ENCODE results near the gene TSPAN5.
A peak's percentile ranks its signal among the peaks of the same experiment; 100 is the strongest.

Gene TSPAN5

DNA sequence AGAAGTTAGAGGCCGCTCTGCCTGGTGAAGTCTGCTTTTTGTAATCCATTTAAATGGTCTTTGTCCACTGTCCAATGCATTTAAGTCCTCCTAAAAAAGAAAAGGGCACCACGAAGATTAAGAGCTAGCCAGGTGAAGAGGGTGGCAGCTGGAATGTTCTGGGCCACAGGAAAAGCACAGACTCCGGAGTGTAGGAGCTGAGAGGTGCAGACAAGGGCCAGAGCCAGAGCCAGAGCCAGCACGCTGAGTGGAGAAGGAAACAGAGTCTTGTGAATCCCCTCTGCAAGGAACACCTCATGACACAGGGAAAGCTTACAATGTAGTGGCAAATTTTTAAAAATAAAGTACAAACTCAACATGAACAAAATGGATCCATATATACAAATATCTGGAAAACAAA is 83.6 kb downstream of the TSPAN5 start:
- Histone ChIP-seq H3K4me1 (ENCODE audit: insufficient read depth, low read length) (peaks cover 29% of the 10 kb centered on the region), H3K9me3 (ENCODE audit: low read length) (no peaks in the 10 kb centered on the region), H3K4me3 (ENCODE audit: low read depth in 1 of 2, low read length in 2 of 2) (no peak overlapping the region), H3K27ac (ENCODE audit: low read depth, low read length) (peak overlapping the region; percentile 57), H3K27me3 (ENCODE audit: control insufficient read depth in 1 of 2, insufficient read depth in 2 of 2, low read length in 2 of 2) (no peaks in the 10 kb centered on the region), H3K36me3 (ENCODE audit: insufficient read depth, low read length) (no peaks in the 10 kb centered on the region), H3K9ac (ENCODE audit: low read length) (no peak overlapping the region)

DNA sequence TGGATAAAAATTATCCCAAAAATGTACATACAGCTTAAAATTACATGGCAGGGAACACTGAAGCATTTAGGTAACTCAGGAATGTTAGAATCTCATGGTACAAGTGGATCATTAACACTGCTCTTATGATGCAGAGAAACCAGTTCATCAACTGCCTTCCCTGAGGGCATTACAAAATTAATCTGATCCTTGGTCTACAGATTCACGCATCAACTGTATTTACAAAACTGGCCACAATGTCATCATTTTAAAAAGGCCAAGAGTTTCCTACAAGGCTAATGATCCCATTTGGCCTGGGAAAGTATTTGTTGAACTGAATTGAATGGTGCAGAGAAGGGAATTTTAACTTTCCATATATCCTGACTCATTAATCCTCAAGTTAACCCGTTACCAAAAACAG is 84.6 kb downstream of the TSPAN5 start:
- peak overlapping the region; percentile 57 for H3K27ac ChIP-seq (ENCODE audit: low read depth, low read length)
- H3K4me1 ChIP-seq (ENCODE audit: insufficient read depth, low read length): peaks cover 35% of the 10 kb centered on the region
- no peak overlapping the region for H3K9ac ChIP-seq (ENCODE audit: low read length)

DNA sequence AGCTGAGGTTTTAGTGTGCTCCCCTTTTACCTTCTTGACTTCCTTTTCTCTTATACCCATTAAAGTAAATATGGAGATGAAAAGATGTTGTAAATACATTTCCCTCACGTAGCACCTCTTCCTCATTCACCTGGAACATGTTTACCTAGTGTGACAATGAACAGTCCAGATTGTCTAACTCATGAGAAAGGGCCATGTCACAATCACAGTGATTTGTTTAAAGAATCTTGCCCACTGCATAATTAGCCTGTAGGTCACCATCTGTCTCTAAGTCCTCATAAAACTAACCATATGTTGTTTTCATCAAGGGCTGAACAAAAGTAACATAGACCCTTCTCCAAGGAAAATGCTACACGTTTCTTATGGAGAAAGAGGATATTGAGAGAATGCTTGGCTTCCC is 85.7 kb downstream of the TSPAN5 start:
- Histone ChIP-seq H3K9me3 (ENCODE audit: low read length) (no peaks in the 10 kb centered on the region), H3K27me3 (ENCODE audit: control insufficient read depth in 1 of 2, insufficient read depth in 2 of 2, low read length in 2 of 2) (no peaks in the 10 kb centered on the region), H3K4me3 (ENCODE audit: low read depth in 1 of 2, low read length in 2 of 2) (no peak overlapping the region), H3K27ac (ENCODE audit: low read depth, low read length) (no peak overlapping the region), H3K9ac (ENCODE audit: low read length) (no peak overlapping the region), H3K4me1 (ENCODE audit: insufficient read depth, low read length) (peaks cover 35% of the 10 kb centered on the region), H3K36me3 (ENCODE audit: insufficient read depth, low read length) (no peaks in the 10 kb centered on the region)

More for the DNA sequence above, 84.6 kb downstream of the TSPAN5 start:
- Histone ChIP-seq H3K9me3 (ENCODE audit: low read length) (no peaks in the 10 kb centered on the region), H3K4me3 (ENCODE audit: low read depth in 1 of 2, low read length in 2 of 2) (no peak overlapping the region), H3K36me3 (ENCODE audit: insufficient read depth, low read length) (no peaks in the 10 kb centered on the region), H3K27me3 (ENCODE audit: control insufficient read depth in 1 of 2, insufficient read depth in 2 of 2, low read length in 2 of 2) (no peaks in the 10 kb centered on the region)

GRCh38 chr4:98571161-98571786 is 87.1 kb downstream of the TSPAN5 start:
- H3K4me3 ChIP-seq (ENCODE audit: low read depth in 1 of 2, low read length in 2 of 2): no peak overlapping the region
- H3K36me3 ChIP-seq (ENCODE audit: insufficient read depth, low read length): no peaks in the 10 kb centered on the region
- H3K9ac ChIP-seq (ENCODE audit: low read length): no peak overlapping the region
- H3K4me1 ChIP-seq (ENCODE audit: insufficient read depth, low read length): peaks cover 38% of the 10 kb centered on the region
- no peaks in the 10 kb centered on the region for H3K27me3 ChIP-seq (ENCODE audit: control insufficient read depth in 1 of 2, insufficient read depth in 2 of 2, low read length in 2 of 2)
- H3K9me3 ChIP-seq (ENCODE audit: low read length): no peaks in the 10 kb centered on the region
- no peak overlapping the region for H3K27ac ChIP-seq (ENCODE audit: low read depth, low read length)

DNA sequence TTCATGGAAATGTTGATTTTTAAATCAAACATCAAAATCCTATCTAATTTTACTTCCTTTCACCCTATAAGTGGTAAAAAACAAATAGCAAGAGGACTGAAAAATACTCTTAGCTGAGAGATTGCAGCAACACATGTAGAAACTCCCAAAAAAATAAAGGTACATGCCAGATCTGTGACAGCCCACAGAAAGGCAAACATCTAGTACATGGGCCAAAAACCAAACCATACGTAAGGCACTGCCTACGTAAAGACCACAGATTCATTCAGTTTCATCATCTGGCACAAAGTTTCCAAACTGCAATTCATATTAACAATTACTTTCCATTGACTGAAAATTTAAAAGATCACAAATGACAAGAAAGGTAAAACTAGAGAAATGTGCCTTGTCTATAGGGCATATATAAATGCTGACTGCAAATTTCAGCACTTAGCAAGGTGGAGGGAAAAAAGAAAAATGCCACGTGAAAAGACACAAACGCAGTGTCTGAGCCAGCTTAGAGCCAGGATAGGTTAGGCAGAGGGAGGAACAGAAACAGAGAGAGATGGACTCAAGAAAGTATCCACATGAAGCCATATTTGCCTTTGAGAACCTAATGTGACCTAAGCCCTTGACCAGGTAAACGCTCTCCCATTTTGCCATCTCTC is 88.1 kb downstream of the TSPAN5 start:
- no peaks in the 10 kb centered on the region for H3K36me3 ChIP-seq (ENCODE audit: insufficient read depth, low read length)
- no peak overlapping the region for H3K27ac ChIP-seq (ENCODE audit: low read depth, low read length)
- H3K27me3 ChIP-seq (ENCODE audit: control insufficient read depth in 1 of 2, insufficient read depth in 2 of 2, low read length in 2 of 2): no peaks in the 10 kb centered on the region
- no peaks in the 10 kb centered on the region for H3K9me3 ChIP-seq (ENCODE audit: low read length)
- H3K4me3 ChIP-seq (ENCODE audit: low read depth in 1 of 2, low read length in 2 of 2): no peak overlapping the region
- peaks cover 45% of the 10 kb centered on the region for H3K4me1 ChIP-seq (ENCODE audit: insufficient read depth, low read length)
- no peak overlapping the region for H3K9ac ChIP-seq (ENCODE audit: low read length)

GRCh38 chr4:98568941-98569663 is 89.3 kb downstream of the TSPAN5 start:
- no peak overlapping the region for H3K9ac ChIP-seq (ENCODE audit: low read length)
- H3K36me3 ChIP-seq (ENCODE audit: insufficient read depth, low read length): no peaks in the 10 kb centered on the region
- H3K27me3 ChIP-seq (ENCODE audit: control insufficient read depth in 1 of 2, insufficient read depth in 2 of 2, low read length in 2 of 2): no peaks in the 10 kb centered on the region
- no peak overlapping the region for H3K27ac ChIP-seq (ENCODE audit: low read depth, low read length)
- no peak overlapping the region for H3K4me3 ChIP-seq (ENCODE audit: low read depth in 1 of 2, low read length in 2 of 2)
- H3K9me3 ChIP-seq (ENCODE audit: low read length): no peaks in the 10 kb centered on the region
- H3K4me1 ChIP-seq (ENCODE audit: insufficient read depth, low read length): peaks cover 42% of the 10 kb centered on the region

- H3K36me3 ChIP-seq (ENCODE audit: insufficient read depth, low read length): no peaks in the 10 kb centered on the region
- no peak overlapping the region for H3K4me3 ChIP-seq (ENCODE audit: low read depth in 1 of 2, low read length in 2 of 2)
- peaks cover 35% of the 10 kb centered on the region for H3K4me1 ChIP-seq (ENCODE audit: insufficient read depth, low read length)
- H3K9me3 ChIP-seq (ENCODE audit: low read length): no peaks in the 10 kb centered on the region
- no peaks in the 10 kb centered on the region for H3K27me3 ChIP-seq (ENCODE audit: control insufficient read depth in 1 of 2, insufficient read depth in 2 of 2, low read length in 2 of 2)
- H3K27ac ChIP-seq (ENCODE audit: low read depth, low read length): no peak overlapping the region
- H3K9ac ChIP-seq (ENCODE audit: low read length): no peak overlapping the region
These were observed 90.8 kb downstream of the TSPAN5 start for GRCh38 chr4:98567611-98568010.

- H3K4me3 ChIP-seq (ENCODE audit: low read depth in 1 of 2, low read length in 2 of 2): peak overlapping the region in 1 of 2 donors; percentile 21
- peaks cover 31% of the 10 kb centered on the region for H3K4me1 ChIP-seq (ENCODE audit: insufficient read depth, low read length)
- H3K9me3 ChIP-seq (ENCODE audit: low read length): no peaks in the 10 kb centered on the region
- H3K36me3 ChIP-seq (ENCODE audit: insufficient read depth, low read length): no peaks in the 10 kb centered on the region
- no peak overlapping the region for H3K9ac ChIP-seq (ENCODE audit: low read length)
- H3K27ac ChIP-seq (ENCODE audit: low read depth, low read length): peak overlapping the region; percentile 60
- no peaks in the 10 kb centered on the region for H3K27me3 ChIP-seq (ENCODE audit: control insufficient read depth in 1 of 2, insufficient read depth in 2 of 2, low read length in 2 of 2)
These were observed 91.9 kb downstream of the TSPAN5 start for GRCh38 chr4:98566361-98567008.

DNA sequence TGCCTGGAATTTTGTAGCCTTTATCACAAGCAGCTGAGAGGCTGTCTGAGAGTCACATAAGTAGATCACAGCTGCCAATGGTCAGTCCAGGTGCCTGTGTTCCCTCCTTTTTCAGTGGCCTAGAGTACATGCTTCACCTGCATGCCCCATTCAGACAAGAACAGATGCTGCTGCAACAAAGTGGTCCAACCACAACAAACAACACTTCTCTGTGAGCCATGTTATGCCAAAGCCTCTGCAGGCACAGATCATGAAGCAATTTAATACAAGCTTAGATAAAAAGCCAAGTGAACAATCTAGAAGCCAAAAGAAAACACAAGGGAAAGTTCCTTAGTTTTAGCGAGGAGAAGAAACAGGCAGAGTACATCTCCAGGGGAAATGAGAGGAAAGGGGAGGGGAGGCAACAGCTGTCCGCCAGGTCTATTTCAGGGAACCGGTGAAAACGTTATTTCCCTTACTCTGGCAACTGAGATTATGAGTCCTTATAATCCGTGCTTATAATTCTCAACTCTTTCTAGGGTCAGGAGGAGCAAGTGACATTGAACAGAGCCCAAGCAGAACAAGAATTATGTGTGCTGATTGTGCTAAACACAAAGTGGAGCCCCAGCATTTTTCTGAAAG is 92.6 kb downstream of the TSPAN5 start:
- H3K9ac ChIP-seq (ENCODE audit: low read length): no peak overlapping the region
- H3K27ac ChIP-seq (ENCODE audit: low read depth, low read length): peak overlapping the region; percentile 60
- H3K4me1 ChIP-seq (ENCODE audit: insufficient read depth, low read length): peaks cover 31% of the 10 kb centered on the region
- H3K27me3 ChIP-seq (ENCODE audit: control insufficient read depth in 1 of 2, insufficient read depth in 2 of 2, low read length in 2 of 2): no peaks in the 10 kb centered on the region
- no peaks in the 10 kb centered on the region for H3K36me3 ChIP-seq (ENCODE audit: insufficient read depth, low read length)
- peak overlapping the region in 1 of 2 donors; percentile 21 for H3K4me3 ChIP-seq (ENCODE audit: low read depth in 1 of 2, low read length in 2 of 2)
- no peaks in the 10 kb centered on the region for H3K9me3 ChIP-seq (ENCODE audit: low read length)

- Histone ChIP-seq H3K36me3 (ENCODE audit: insufficient read depth, low read length) (no peaks in the 10 kb centered on the region), H3K27ac (ENCODE audit: low read depth, low read length) (no peak overlapping the region), H3K9ac (ENCODE audit: low read length) (no peak overlapping the region), H3K4me1 (ENCODE audit: insufficient read depth, low read length) (peaks cover 31% of the 10 kb centered on the region), H3K27me3 (ENCODE audit: control insufficient read depth in 1 of 2, insufficient read depth in 2 of 2, low read length in 2 of 2) (no peaks in the 10 kb centered on the region), H3K9me3 (ENCODE audit: low read length) (no peaks in the 10 kb centered on the region), H3K4me3 (ENCODE audit: low read depth in 1 of 2, low read length in 2 of 2) (no peak overlapping the region)
These were observed 93.6 kb downstream of the TSPAN5 start for GRCh38 chr4:98564852-98565251.

- Histone ChIP-seq H3K9ac (ENCODE audit: low read length) (no peak overlapping the region), H3K4me3 (ENCODE audit: low read depth in 1 of 2, low read length in 2 of 2) (no peak overlapping the region), H3K27ac (ENCODE audit: low read depth, low read length) (no peak overlapping the region), H3K4me1 (ENCODE audit: insufficient read depth, low read length) (peaks cover 11% of the 10 kb centered on the region), H3K27me3 (ENCODE audit: control insufficient read depth in 1 of 2, insufficient read depth in 2 of 2, low read length in 2 of 2) (no peaks in the 10 kb centered on the region), H3K36me3 (ENCODE audit: insufficient read depth, low read length) (no peaks in the 10 kb centered on the region), H3K9me3 (ENCODE audit: low read length) (no peaks in the 10 kb centered on the region)
These were observed 98.1 kb downstream of the TSPAN5 start for GRCh38 chr4:98560321-98560720.
